ENCODE data around the gene ALK.

DNA sequence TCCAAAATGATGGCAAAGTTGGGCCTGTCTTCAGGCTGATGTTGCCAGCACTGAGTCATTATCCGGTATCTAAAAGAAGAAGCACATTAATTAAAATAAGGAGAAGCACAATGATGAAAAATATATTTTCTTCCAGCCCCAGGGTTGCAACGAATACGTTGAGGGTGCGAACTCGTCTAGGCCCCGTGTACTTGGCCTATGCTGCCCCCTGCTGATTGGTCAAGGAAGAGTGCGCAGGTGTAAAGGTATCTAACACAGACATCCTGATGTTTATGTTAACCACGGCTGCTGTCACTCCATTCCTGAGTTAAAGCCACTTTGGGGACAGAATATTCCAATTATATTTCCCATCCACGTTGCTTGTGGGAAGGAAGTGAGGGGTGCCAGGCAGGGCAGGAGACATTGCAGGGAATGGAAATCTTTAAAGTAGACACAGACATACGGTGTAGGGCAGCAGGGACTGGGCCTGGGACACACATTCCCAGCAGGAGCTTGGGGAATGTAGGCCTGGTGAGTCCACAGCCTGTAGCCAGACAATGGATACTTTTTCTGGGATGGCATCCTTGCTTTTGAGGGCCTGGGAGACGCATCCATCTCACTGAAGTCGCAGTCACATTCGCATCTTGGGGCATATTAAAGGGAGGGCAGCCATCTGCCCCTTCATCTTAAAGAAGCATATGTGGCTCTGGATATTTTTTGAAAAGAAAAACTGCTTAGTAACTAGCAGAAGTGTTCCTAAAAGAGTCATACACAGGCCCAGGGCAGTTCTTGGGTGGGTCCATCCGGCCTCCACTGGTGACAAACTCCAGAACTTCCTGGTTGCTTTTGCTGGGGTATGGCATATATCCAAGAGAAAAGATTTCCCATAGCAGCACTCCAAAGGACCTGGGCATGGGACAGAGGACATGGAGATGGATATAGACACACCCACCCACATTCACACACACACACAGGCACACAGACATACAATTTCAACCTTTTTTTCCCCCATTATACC lies 724.3 kb downstream of the ALK start:
- TF ChIP-seq, protein P1, sequence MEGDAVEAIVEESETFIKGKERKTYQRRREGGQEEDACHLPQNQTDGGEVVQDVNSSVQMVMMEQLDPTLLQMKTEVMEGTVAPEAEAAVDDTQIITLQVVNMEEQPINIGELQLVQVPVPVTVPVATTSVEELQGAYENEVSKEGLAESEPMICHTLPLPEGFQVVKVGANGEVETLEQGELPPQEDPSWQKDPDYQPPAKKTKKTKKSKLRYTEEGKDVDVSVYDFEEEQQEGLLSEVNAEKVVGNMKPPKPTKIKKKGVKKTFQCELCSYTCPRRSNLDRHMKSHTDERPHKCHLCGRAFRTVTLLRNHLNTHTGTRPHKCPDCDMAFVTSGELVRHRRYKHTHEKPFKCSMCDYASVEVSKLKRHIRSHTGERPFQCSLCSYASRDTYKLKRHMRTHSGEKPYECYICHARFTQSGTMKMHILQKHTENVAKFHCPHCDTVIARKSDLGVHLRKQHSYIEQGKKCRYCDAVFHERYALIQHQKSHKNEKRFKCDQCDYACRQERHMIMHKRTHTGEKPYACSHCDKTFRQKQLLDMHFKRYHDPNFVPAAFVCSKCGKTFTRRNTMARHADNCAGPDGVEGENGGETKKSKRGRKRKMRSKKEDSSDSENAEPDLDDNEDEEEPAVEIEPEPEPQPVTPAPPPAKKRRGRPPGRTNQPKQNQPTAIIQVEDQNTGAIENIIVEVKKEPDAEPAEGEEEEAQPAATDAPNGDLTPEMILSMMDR (IDR thresholded peaks at IDR 0.05; ENCODE audit: low read length), result peak; percentile 90
- TF ChIP-seq EZH2 (optimal IDR thresholded peaks at IDR 0.05; ENCODE audit: low read depth, low read length), result no peak
- TF ChIP-seq EZH2phosphoT487 (IDR thresholded peaks at IDR 0.05; ENCODE audit: low read length), result no peak
